SK-N-MC (cell line): ENCODE data around the gene KATNAL1.

Experiments
- EZH2 ChIP-seq: fragments of 200-600 bp; sonication (generic); IDR thresholded peaks from one replicate; pipeline ENCODE4 v1.6.1; 2017; ENCODE audit warnings: antibody characterized with exemption
- POLR2AphosphoS5 ChIP-seq: IDR thresholded peaks from 2 replicates; pipeline ENCODE4 v1.6.1; 2012; ENCODE audit warnings: mild to moderate bottlenecking, low read depth, low read length, borderline replicate concordance

- TF ChIP-seq EZH2 (no peak), POLR2AphosphoS5 (no peak)
Observed at GRCh38 chr13:30194906-30195305, 112.4 kb downstream of the KATNAL1 start.
